Urinary bladder (tissue), 4 donors: ENCODE results near the gene UPF1. TPM values are rescaled to one million over a fixed set of nuclear protein-coding genes. Genes with fewer than 3 reads are reported as not detected.

ENCODE experiments used
- DNase-seq: peaks from one replicate; pipeline ENCODE4 v3.0.0-alpha.2; 2015; ENCODE audit errors: extremely low spot score
- H3K27ac ChIP-seq: one replicate; pipeline ENCODE4 v1.5.1; 2013; ENCODE audit warnings: low read depth, mild to moderate bottlenecking, moderate library complexity
- H3K36me3 ChIP-seq: one replicate; pipeline ENCODE4 v1.6.1; 2013; ENCODE audit warnings: mild to moderate bottlenecking, moderate library complexity; ENCODE audit not compliant: insufficient read depth
- H3K4me1 ChIP-seq: one replicate; pipeline ENCODE4 v1.6.1; 2013; ENCODE audit warnings: mild to moderate bottlenecking, moderate library complexity; ENCODE audit not compliant: insufficient read depth
- H3K4me3 ChIP-seq: one replicate; pipeline ENCODE4 v1.5.1; 2013; ENCODE audit warnings: low read depth, low read length
- WGBS: extraction: QIAGEN DNeasy Blood & Tissue Kit; methylation state at CpG from one replicate; pipeline ENCODE4 v1.1.7; 2013; 5-methylcytosine and 5-hydroxymethylcytosine counted together
- polyA plus RNA-seq: library from polyadenylated mRNA; stranded (reverse); fragments of 200-250 nt; gene quantifications from one replicate; pipeline ENCODE4 v1.2.3, GENCODE V29; 2013
- total RNA-seq: library from RNA; depleted of rRNA; stranded (reverse); fragments of >200 nt; gene quantifications from one replicate; pipeline ENCODE4 v1.2.3, GENCODE V29; 2014
- donor health status: healthy with polysubstance abuse.
- donor health status: healthy.

UPF1 gene
- total and polyA plus RNA-seq, 2 donors: 34.4 to 52.9 TPM

GRCh38 chr19:18839465-18840287, 7.9 kb downstream of the UPF1 start:
- Histone ChIP-seq H3K36me3 (no peaks in the 10 kb centered on the region), H3K4me3 (no peak overlapping the region), H3K27ac (no peak overlapping the region), H3K4me1 (no peaks in the 10 kb centered on the region)
- DNase-seq: no peak
- WGBS: 79% methylated on average over 15 of the region's 15 CpGs

- Histone ChIP-seq H3K36me3 (no peaks in the 10 kb centered on the region), H3K4me1 (no peaks in the 10 kb centered on the region), H3K4me3 (no peak overlapping the region), H3K27ac (no peak overlapping the region)
- 82% methylated on average over 26 of the region's 26 CpGs for WGBS
- no peak for DNase-seq
Observed at GRCh38 chr19:18840288-18841267, 8.8 kb downstream of the UPF1 start.

GRCh38 chr19:18841400-18841799, 9.6 kb downstream of the UPF1 start:
- DNase-seq: no peak
- 81% methylated on average over 15 of the region's 15 CpGs for WGBS
- no peak overlapping the region for H3K27ac ChIP-seq
- H3K4me3 ChIP-seq: no peak overlapping the region
- no peaks in the 10 kb centered on the region for H3K4me1 ChIP-seq
- H3K36me3 ChIP-seq: no peaks in the 10 kb centered on the region

- DNase-seq: no peak
- Histone ChIP-seq H3K4me3 (no peak overlapping the region), H3K36me3 (no peaks in the 10 kb centered on the region), H3K4me1 (no peaks in the 10 kb centered on the region), H3K27ac (no peak overlapping the region)
- 41% methylated on average over 7 of the region's 7 CpGs for WGBS
Observed at GRCh38 chr19:18842166-18842565, 10.4 kb downstream of the UPF1 start.

- WGBS: 82% methylated on average over 7 of the region's 7 CpGs
- Histone ChIP-seq H3K4me3 (no peak overlapping the region), H3K36me3 (no peaks in the 10 kb centered on the region), H3K27ac (no peak overlapping the region), H3K4me1 (no peaks in the 10 kb centered on the region)
- DNase-seq: no peak
Observed at GRCh38 chr19:18843960-18844359, 12.2 kb downstream of the UPF1 start.

GRCh38 chr19:18844806-18845329, 13.1 kb downstream of the UPF1 start:
- no peak for DNase-seq
- 93% methylated on average over 8 of the region's 8 CpGs for WGBS
- H3K36me3 ChIP-seq: no peaks in the 10 kb centered on the region
- no peak overlapping the region for H3K27ac ChIP-seq
- no peaks in the 10 kb centered on the region for H3K4me1 ChIP-seq
- no peak overlapping the region for H3K4me3 ChIP-seq

GRCh38 chr19:18845961-18846360, 14.2 kb downstream of the UPF1 start:
- WGBS: 89% methylated on average over 12 of the region's 12 CpGs
- no peak for DNase-seq
- H3K4me3 ChIP-seq: no peak overlapping the region
- no peaks in the 10 kb centered on the region for H3K36me3 ChIP-seq
- no peaks in the 10 kb centered on the region for H3K4me1 ChIP-seq
- no peak overlapping the region for H3K27ac ChIP-seq

GRCh38 chr19:18846862-18847548, 15.2 kb downstream of the UPF1 start:
- Histone ChIP-seq H3K36me3 (peaks cover under 1% of the 10 kb centered on the region), H3K27ac (no peak overlapping the region), H3K4me1 (no peaks in the 10 kb centered on the region), H3K4me3 (no peak overlapping the region)
- WGBS: 58% methylated on average over 19 of the region's 19 CpGs
- no peak for DNase-seq

GRCh38 chr19:18847549-18848463, 16.0 kb downstream of the UPF1 start:
- no peaks in the 10 kb centered on the region for H3K4me1 ChIP-seq
- no peak overlapping the region for H3K4me3 ChIP-seq
- no peak for DNase-seq
- peaks cover 2% of the 10 kb centered on the region for H3K36me3 ChIP-seq
- H3K27ac ChIP-seq: no peak overlapping the region
- WGBS: 61% methylated on average over 24 of the region's 24 CpGs

GRCh38 chr19:18848878-18849661, 17.3 kb downstream of the UPF1 start:
- no peak overlapping the region for H3K27ac ChIP-seq
- no peak for DNase-seq
- no peak overlapping the region for H3K4me3 ChIP-seq
- H3K36me3 ChIP-seq: peaks cover 2% of the 10 kb centered on the region
- H3K4me1 ChIP-seq: no peaks in the 10 kb centered on the region
- WGBS: 36% methylated on average over 23 of the region's 23 CpGs

GRCh38 chr19:18849838-18850400, 18.2 kb downstream of the UPF1 start:
- peaks cover 5% of the 10 kb centered on the region for H3K36me3 ChIP-seq
- H3K4me3 ChIP-seq: no peak overlapping the region
- no peak for DNase-seq
- peak overlapping the region; percentile 71 for H3K27ac ChIP-seq
- no peaks in the 10 kb centered on the region for H3K4me1 ChIP-seq
- WGBS: 55% methylated on average over 16 of the region's 16 CpGs
